GM23338 (cell line): ENCODE data around the gene FNDC7. TPM values are rescaled to one million over a fixed set of nuclear protein-coding genes. Genes with fewer than 3 reads are reported as not detected.

ENCODE experiments used
- ATAC-seq: fragments of 200-7000 bp; cut with Tn5 transposase; 3 replicates; pipeline ENCODE4 v1.9.1; 2020
- DNase-seq: peaks from one replicate; pipeline ENCODE4 v3.0.0-alpha.2; 2015; ENCODE audit warnings: low spot score
- H2AFZ ChIP-seq: fragments of 200-600 bp; sonication (generic); 2 replicates; pipeline ENCODE4 v1.8.0; 2016; ENCODE audit warnings: antibody characterized with exemption, mild to moderate bottlenecking, moderate library complexity
- H3F3A ChIP-seq: fragments of 200-600 bp; sonication (generic); replicated peaks from 2 replicates; pipeline ENCODE4 v1.8.0; 2017; ENCODE audit warnings: antibody characterized with exemption, mixed run types, low read depth
- H3K27ac ChIP-seq: fragments of 200-600 bp; sonication (generic); 2 replicates; pipeline ENCODE4 v1.6.1; 2016; ENCODE audit warnings: low read depth
- H3K27me3 ChIP-seq: fragments of 200-600 bp; sonication (generic); 2 replicates; pipeline ENCODE4 v1.8.0; 2016; ENCODE audit warnings: mild to moderate bottlenecking, mixed run types, moderate library complexity; ENCODE audit not compliant: insufficient read depth
- H3K36me3 ChIP-seq: fragments of 200-600 bp; sonication (generic); 2 replicates; pipeline ENCODE4 v1.8.0; 2016; ENCODE audit warnings: mild to moderate bottlenecking; ENCODE audit not compliant: insufficient read depth
- H3K4me1 ChIP-seq: fragments of 200-600 bp; sonication (generic); 2 replicates; pipeline ENCODE4 v1.8.0; 2016; ENCODE audit warnings: mild to moderate bottlenecking, moderate library complexity; ENCODE audit not compliant: insufficient read depth
- H3K4me2 ChIP-seq: fragments of 200-600 bp; sonication (generic); 2 replicates; pipeline ENCODE4 v1.7.1; 2017; ENCODE audit warnings: mixed run types
- H3K4me3 ChIP-seq: fragments of 200-600 bp; sonication (generic); 2 replicates; pipeline ENCODE4 v1.6.1; 2016; ENCODE audit warnings: mixed run types
- H3K79me2 ChIP-seq: fragments of 200-600 bp; sonication (generic); replicated peaks from 2 replicates; pipeline ENCODE4 v1.8.0; 2017; ENCODE audit warnings: mild to moderate bottlenecking; ENCODE audit not compliant: insufficient read depth
- H3K9me2 ChIP-seq: fragments of 200-600 bp; sonication (generic); 2 replicates; pipeline ENCODE4 v1.8.0; 2017; ENCODE audit not compliant: insufficient read depth
- H4K20me1 ChIP-seq: fragments of 200-600 bp; sonication (generic); replicated peaks from 2 replicates; pipeline ENCODE4 v1.8.0; 2017; ENCODE audit warnings: mild to moderate bottlenecking; ENCODE audit not compliant: insufficient read depth
- H3K27ac Mint-ChIP-seq: 2 replicates; pipeline ENCODE4 v1.8.0; 2020; ENCODE audit warnings: inconsistent platforms, mild to moderate bottlenecking, moderate library complexity, mixed read lengths
- H3K27me3 Mint-ChIP-seq: 3 replicates; pipeline ENCODE4 v1.8.0; 2022; ENCODE audit warnings: low read depth, mild to moderate bottlenecking, moderate library complexity, mixed read lengths, inconsistent platforms; ENCODE audit not compliant: insufficient read depth, poor library complexity
- H3K36me3 Mint-ChIP-seq: 3 replicates; pipeline ENCODE4 v1.8.0; 2021; ENCODE audit warnings: low read depth, mild to moderate bottlenecking, inconsistent platforms, moderate library complexity, mixed read lengths
- H3K4me1 Mint-ChIP-seq: 3 replicates; pipeline ENCODE4 v1.8.0; 2020; ENCODE audit warnings: mild to moderate bottlenecking, inconsistent platforms, mixed read lengths
- H3K4me3 Mint-ChIP-seq: 3 replicates; pipeline ENCODE4 v1.8.0; 2021; ENCODE audit warnings: moderate library complexity, mild to moderate bottlenecking, inconsistent platforms, mixed read lengths
- H3K9me3 Mint-ChIP-seq: 3 replicates; pipeline ENCODE4 v1.8.0; 2020; ENCODE audit warnings: moderate library complexity, mild to moderate bottlenecking, inconsistent platforms, mixed read lengths
- JUNB ChIP-seq: IDR thresholded peaks from one replicate; pipeline ENCODE4 v1.6.1; 2016; ENCODE audit warnings: antibody characterized with exemption; ENCODE audit not compliant: unreplicated experiment
- NANOG ChIP-seq: IDR thresholded peaks from 2 replicates; pipeline ENCODE4 v1.6.1; 2016; ENCODE audit warnings: antibody characterized with exemption, borderline replicate concordance
- POLR2AphosphoS5 ChIP-seq: IDR thresholded peaks from 2 replicates; pipeline ENCODE4 v1.6.1; 2016; ENCODE audit warnings: antibody characterized with exemption, low read depth
- ZNF114 ChIP-seq: fragments of 250-450 bp; sonication (Bioruptor Pico); IDR thresholded peaks from 2 replicates; pipeline ENCODE4 v1.5.0; 2020; ENCODE audit warnings: mild to moderate bottlenecking, moderate library complexity
- polyA plus RNA-seq: library from polyadenylated mRNA; unstranded; fragments of >200 nt; fragmentation: Nextera tagmentation; extraction: Ambion mirVana; gene quantifications from 2 replicates; pipeline ENCODE4 v1.2.1, GENCODE V29; 2016
- total RNA-seq: library from RNA; depleted of rRNA; stranded (reverse); fragments of >200 nt; shearing (Covaris generic); gene quantifications from 2 replicates; pipeline ENCODE4 v1.2.3, GENCODE V29; 2014
- TF ChIP-seq, protein P1 (sequence below): fragments of 250-450 bp; sonication (Bioruptor Pico); IDR thresholded peaks from 2 replicates; pipeline ENCODE4 v1.5.0; 2020; ENCODE audit warnings: mild to moderate bottlenecking, moderate library complexity
- TF ChIP-seq, protein P2 (sequence below): IDR thresholded peaks from 2 replicates; pipeline ENCODE4 v1.6.1; 2016; ENCODE audit warnings: antibody characterized with exemption

The FNDC7 gene
- total and polyA plus RNA-seq, 2 experiments from 2014 or later, result 0.06 to 0.28 TPM

DNA sequence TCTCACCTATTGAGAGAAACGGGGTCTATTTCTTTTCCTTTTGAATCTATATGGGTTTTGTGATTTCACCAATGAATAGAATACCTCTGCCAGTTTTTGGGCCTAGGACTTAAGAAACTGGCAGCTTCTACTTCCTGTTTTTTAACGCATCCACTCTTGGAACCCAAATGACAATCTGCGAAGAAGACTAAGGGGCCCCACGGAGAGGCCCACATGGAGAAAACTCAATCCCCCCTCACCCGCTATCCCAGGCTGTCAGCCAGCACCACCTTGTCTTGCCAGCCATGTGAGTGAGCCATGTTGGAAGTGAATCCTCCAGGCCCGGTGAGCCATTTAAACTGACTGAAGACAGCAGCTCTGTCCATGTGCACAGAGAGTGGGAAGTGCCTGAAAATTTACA, 48.2 kb upstream of the FNDC7 start (continued):
- TF ChIP-seq, protein P1, sequence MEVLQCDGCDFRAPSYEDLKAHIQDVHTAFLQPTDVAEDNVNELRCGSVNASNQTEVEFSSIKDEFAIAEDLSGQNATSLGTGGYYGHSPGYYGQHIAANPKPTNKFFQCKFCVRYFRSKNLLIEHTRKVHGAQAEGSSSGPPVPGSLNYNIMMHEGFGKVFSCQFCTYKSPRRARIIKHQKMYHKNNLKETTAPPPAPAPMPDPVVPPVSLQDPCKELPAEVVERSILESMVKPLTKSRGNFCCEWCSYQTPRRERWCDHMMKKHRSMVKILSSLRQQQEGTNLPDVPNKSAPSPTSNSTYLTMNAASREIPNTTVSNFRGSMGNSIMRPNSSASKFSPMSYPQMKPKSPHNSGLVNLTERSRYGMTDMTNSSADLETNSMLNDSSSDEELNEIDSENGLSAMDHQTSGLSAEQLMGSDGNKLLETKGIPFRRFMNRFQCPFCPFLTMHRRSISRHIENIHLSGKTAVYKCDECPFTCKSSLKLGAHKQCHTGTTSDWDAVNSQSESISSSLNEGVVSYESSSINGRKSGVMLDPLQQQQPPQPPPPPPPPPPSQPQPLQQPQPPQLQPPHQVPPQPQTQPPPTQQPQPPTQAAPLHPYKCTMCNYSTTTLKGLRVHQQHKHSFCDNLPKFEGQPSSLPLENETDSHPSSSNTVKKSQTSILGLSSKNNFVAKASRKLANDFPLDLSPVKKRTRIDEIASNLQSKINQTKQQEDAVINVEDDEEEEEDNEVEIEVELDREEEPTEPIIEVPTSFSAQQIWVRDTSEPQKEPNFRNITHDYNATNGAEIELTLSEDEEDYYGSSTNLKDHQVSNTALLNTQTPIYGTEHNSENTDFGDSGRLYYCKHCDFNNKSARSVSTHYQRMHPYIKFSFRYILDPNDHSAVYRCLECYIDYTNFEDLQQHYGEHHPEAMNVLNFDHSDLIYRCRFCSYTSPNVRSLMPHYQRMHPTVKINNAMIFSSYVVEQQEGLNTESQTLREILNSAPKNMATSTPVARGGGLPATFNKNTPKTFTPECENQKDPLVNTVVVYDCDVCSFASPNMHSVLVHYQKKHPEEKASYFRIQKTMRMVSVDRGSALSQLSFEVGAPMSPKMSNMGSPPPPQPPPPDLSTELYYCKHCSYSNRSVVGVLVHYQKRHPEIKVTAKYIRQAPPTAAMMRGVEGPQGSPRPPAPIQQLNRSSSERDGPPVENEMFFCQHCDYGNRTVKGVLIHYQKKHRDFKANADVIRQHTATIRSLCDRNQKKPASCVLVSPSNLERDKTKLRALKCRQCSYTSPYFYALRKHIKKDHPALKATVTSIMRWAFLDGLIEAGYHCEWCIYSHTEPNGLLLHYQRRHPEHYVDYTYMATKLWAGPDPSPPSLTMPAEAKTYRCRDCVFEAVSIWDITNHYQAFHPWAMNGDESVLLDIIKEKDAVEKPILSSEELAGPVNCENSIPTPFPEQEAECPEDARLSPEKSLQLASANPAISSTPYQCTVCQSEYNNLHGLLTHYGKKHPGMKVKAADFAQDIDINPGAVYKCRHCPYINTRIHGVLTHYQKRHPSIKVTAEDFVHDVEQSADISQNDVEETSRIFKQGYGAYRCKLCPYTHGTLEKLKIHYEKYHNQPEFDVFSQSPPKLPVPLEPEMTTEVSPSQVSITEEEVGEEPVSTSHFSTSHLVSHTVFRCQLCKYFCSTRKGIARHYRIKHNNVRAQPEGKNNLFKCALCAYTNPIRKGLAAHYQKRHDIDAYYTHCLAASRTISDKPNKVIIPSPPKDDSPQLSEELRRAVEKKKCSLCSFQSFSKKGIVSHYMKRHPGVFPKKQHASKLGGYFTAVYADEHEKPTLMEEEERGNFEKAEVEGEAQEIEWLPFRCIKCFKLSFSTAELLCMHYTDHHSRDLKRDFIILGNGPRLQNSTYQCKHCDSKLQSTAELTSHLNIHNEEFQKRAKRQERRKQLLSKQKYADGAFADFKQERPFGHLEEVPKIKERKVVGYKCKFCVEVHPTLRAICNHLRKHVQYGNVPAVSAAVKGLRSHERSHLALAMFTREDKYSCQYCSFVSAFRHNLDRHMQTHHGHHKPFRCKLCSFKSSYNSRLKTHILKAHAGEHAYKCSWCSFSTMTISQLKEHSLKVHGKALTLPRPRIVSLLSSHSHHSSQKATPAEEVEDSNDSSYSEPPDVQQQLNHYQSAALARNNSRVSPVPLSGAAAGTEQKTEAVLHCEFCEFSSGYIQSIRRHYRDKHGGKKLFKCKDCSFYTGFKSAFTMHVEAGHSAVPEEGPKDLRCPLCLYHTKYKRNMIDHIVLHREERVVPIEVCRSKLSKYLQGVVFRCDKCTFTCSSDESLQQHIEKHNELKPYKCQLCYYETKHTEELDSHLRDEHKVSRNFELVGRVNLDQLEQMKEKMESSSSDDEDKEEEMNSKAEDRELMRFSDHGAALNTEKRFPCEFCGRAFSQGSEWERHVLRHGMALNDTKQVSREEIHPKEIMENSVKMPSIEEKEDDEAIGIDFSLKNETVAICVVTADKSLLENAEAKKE (CRISPR knock-in tag), result no peak
- TF ChIP-seq NANOG (no peak), ZNF114 (CRISPR knock-in tag) (no peak), POLR2AphosphoS5 (no peak)
- TF ChIP-seq, protein P2, sequence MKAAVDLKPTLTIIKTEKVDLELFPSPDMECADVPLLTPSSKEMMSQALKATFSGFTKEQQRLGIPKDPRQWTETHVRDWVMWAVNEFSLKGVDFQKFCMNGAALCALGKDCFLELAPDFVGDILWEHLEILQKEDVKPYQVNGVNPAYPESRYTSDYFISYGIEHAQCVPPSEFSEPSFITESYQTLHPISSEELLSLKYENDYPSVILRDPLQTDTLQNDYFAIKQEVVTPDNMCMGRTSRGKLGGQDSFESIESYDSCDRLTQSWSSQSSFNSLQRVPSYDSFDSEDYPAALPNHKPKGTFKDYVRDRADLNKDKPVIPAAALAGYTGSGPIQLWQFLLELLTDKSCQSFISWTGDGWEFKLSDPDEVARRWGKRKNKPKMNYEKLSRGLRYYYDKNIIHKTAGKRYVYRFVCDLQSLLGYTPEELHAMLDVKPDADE, result no peak

DNA sequence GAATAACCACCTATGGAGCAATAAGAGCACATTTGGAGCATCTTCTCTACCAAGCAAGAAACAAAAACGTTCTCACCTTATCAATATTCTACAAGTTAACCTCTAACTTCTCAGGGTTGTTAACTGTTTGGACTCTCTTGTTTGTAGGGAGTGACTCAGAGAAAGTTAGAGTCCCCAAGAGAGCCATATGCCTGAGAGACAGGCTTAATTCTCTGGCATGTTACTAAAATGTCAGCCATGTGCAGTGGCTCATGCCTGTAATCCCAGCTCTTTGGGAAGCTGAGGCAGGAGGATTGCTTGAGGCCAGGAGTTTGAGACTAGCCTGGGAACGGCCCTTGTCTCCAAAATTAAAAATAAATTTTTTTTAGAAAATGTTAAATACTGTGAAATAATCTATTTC, 47.6 kb upstream of the FNDC7 start:
- no peak overlapping the region for H2AFZ ChIP-seq
- peaks cover 20% of the 10 kb centered on the region for H3K27me3 ChIP-seq
- no peak for ATAC-seq
- no peaks in the 10 kb centered on the region for H3F3A ChIP-seq
- no peaks in the 10 kb centered on the region; the same call in 2 of the 3 replicates for H3K4me1 Mint-ChIP-seq
- peaks cover 2% of the 10 kb centered on the region; the same call in 1 of the 3 replicates for H3K36me3 Mint-ChIP-seq
- H3K4me3 ChIP-seq, result no peak overlapping the region
- no peak overlapping the region for H3K27ac ChIP-seq
- H4K20me1 ChIP-seq, result no peaks in the 10 kb centered on the region
- H3K27ac Mint-ChIP-seq, result no peak overlapping the region
- H3K4me2 ChIP-seq, result no peak overlapping the region
- no peaks in the 10 kb centered on the region for H3K36me3 ChIP-seq
- no peak for DNase-seq
- TF ChIP-seq, protein P1 (CRISPR knock-in tag), result no peak
- no peak for TF ChIP-seq JUNB
- H3K4me1 ChIP-seq, result no peaks in the 10 kb centered on the region; the same call in 1 of the 2 replicates
- no peaks in the 10 kb centered on the region for H3K79me2 ChIP-seq
- no peaks in the 10 kb centered on the region for H3K9me2 ChIP-seq
- peaks cover 19% of the 10 kb centered on the region for H3K27me3 Mint-ChIP-seq
- H3K9me3 Mint-ChIP-seq, result peaks cover 9% of the 10 kb centered on the region; the same call in 2 of the 3 replicates
- H3K4me3 Mint-ChIP-seq, result no peak overlapping the region
